GM12878 (cell line): ENCODE data around the gene LYG1. TPM values are rescaled to one million over a fixed set of nuclear protein-coding genes. Genes with fewer than 3 reads are reported as not detected.

Experiments used
- HDAC2 ChIP-seq: fragments of 200-600 bp; sonication (generic); IDR thresholded peaks from 2 replicates; pipeline ENCODE4 v1.6.1; 2017
- RAD21 ChIP-seq: IDR thresholded peaks from 2 replicates; pipeline ENCODE4 v1.6.1; 2011; ENCODE audit warnings: mild to moderate bottlenecking, low read depth, low read length, moderate library complexity; ENCODE audit not compliant: insufficient read depth
- RB1 ChIP-seq: fragments of 450-650 bp; formaldehyde crosslinking; IDR thresholded peaks from 2 replicates; pipeline ENCODE4 v1.6.1; 2017; ENCODE audit warnings: mild to moderate bottlenecking, borderline replicate concordance
- SREBF1 ChIP-seq: IDR thresholded peaks from 2 replicates; pipeline ENCODE4 v1.6.1; 2012; ENCODE audit warnings: mild to moderate bottlenecking, low read length
- STAT1 ChIP-seq: fragments of 450-650 bp; conservative IDR thresholded peaks from 2 replicates; pipeline ENCODE4 v1.6.1; 2014; ENCODE audit warnings: antibody characterized with exemption, mild to moderate bottlenecking
- USF2 ChIP-seq: IDR thresholded peaks from 2 replicates; pipeline ENCODE4 v1.6.1; 2011; ENCODE audit warnings: low read depth, low read length, improper control_type of control experiment, borderline replicate concordance
- ZNF274 ChIP-seq: IDR thresholded peaks from one replicate; pipeline ENCODE4 v1.8.0; 2011; ENCODE audit not compliant: insufficient read length, insufficient read depth
- polyA plus RNA-seq, 11 experiments: library from polyadenylated mRNA; depleted of rRNA in 4 of 11; unstranded in 6 of 11; stranded (reverse) in 5 of 11; fragments of >200 nt; fragmentation: Nextera tagmentation in 4 of 11; fragmentation: Illumina TruSeq in 1 of 11; extraction: Ambion mirVana in 4 of 11; extraction: Trizol in 1 of 11; gene quantifications; 1 replicate in 1 of 11; 2 replicates in 10 of 11; pipeline versions ENCODE4 v1.2.1 to v1.2.3, GENCODE V29; 2011 to 2016; ENCODE audit warnings: inconsistent platforms in 2 of 11, missing spikeins in 2 of 11, low read depth in 1 of 11
- total RNA-seq, 4 experiments: library from RNA; depleted of rRNA in 3 of 4; stranded (reverse); fragments of >200 nt in 3 of 4; fragmentation: Illumina TruSeq in 1 of 4; extraction: Trizol in 1 of 4; gene quantifications; 2 replicates each; pipeline versions ENCODE4 v1.2.1 to v1.2.3, GENCODE V29; 2013 to 2021
- TF ChIP-seq, protein P1 (sequence below): IDR thresholded peaks from 2 replicates; pipeline ENCODE4 v1.6.1; 2011; ENCODE audit warnings: borderline replicate concordance, low read depth, mild to moderate bottlenecking, moderate library complexity, low read length; ENCODE audit not compliant: insufficient read depth, poor library complexity, severe bottlenecking
- TF ChIP-seq, protein P2 (sequence below): fragments of 450-650 bp; IDR thresholded peaks from 2 replicates; pipeline ENCODE4 v1.6.1; 2017; ENCODE audit warnings: low read depth, mild to moderate bottlenecking, moderate library complexity

Gene LYG1
- total and polyA plus RNA-seq, 10 of the 15 experiments (the other 5 are each of a cell fraction or from before 2014, with no cell fraction given) = 0.27 to 1.3 (median 0.79) TPM; not detected in 1

GRCh38 chr2:99279969-99280695 lies 20.9 kb downstream of the LYG1 start (continued):
- TF ChIP-seq, protein P1, sequence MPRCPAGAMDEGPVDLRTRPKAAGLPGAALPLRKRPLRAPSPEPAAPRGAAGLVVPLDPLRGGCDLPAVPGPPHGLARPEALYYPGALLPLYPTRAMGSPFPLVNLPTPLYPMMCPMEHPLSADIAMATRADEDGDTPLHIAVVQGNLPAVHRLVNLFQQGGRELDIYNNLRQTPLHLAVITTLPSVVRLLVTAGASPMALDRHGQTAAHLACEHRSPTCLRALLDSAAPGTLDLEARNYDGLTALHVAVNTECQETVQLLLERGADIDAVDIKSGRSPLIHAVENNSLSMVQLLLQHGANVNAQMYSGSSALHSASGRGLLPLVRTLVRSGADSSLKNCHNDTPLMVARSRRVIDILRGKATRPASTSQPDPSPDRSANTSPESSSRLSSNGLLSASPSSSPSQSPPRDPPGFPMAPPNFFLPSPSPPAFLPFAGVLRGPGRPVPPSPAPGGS = no peak
- no peak for TF ChIP-seq SREBF1
- no peak for TF ChIP-seq ZNF274
- TF ChIP-seq, protein P2, sequence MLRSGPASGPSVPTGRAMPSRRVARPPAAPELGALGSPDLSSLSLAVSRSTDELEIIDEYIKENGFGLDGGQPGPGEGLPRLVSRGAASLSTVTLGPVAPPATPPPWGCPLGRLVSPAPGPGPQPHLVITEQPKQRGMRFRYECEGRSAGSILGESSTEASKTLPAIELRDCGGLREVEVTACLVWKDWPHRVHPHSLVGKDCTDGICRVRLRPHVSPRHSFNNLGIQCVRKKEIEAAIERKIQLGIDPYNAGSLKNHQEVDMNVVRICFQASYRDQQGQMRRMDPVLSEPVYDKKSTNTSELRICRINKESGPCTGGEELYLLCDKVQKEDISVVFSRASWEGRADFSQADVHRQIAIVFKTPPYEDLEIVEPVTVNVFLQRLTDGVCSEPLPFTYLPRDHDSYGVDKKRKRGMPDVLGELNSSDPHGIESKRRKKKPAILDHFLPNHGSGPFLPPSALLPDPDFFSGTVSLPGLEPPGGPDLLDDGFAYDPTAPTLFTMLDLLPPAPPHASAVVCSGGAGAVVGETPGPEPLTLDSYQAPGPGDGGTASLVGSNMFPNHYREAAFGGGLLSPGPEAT = no peak
- TF ChIP-seq USF2 = no peak
- TF ChIP-seq RAD21 = no peak
- no peak for TF ChIP-seq HDAC2
- no peak for TF ChIP-seq RB1
- no peak for TF ChIP-seq STAT1
